Measurements from ENCODE around the gene NEUROG1. TPM values are rescaled to one million over a fixed set of nuclear protein-coding genes. Genes with fewer than 3 reads are reported as not detected.

Gene NEUROG1
- total and polyA plus RNA-seq, 10 of the 15 experiments (the other 5 are each of a cell fraction or from before 2014, with no cell fraction given) = not detected

GRCh38 chr5:135568923-135569360 is 33.2 kb upstream of the NEUROG1 start:
- ChIA-PET RAD21 (ENCODE audit: unreplicated experiment) (no interaction called here), CTCF (interaction anchor here (1.0 to 6.6 kb wide), 4 partner anchors 8 to 112 kb away, joined by 3 to 68 read pairs (median 12); no protein-coding TSS in a partner anchor), SMC1A (ENCODE audit: uncharacterized antibody, unreplicated experiment) (no interaction called here), POLR2A (no interaction called here)
- DNase-seq (ENCODE audit: low read depth, low spot score) = no peak
- Histone ChIP-seq H3K27me3 (replicated peaks in 1 of 2; ENCODE audit: control insufficient read depth in 2 of 2, insufficient read depth in 2 of 2, low read length in 1 of 2) (peaks cover 0 to 3% of the 10 kb centered on the region in 2 experiments; a peak in 2 of 4 replicates), H4K20me1 (ENCODE audit: control insufficient read depth, insufficient read depth) (no peaks in the 10 kb centered on the region), H3K4me1 (ENCODE audit: control insufficient read depth, insufficient read depth, low read length) (no peaks in the 10 kb centered on the region; the same call in 1 of the 2 replicates), H3K4me2 (ENCODE audit: control insufficient read depth, insufficient read depth) (no peak overlapping the region), H3K9ac (ENCODE audit: control insufficient read depth, insufficient read depth, low read length) (no peak overlapping the region), H3K27ac (ENCODE audit: control insufficient read depth, insufficient read depth) (no peak overlapping the region), H3K9me3 (replicated peaks; ENCODE audit: control insufficient read depth, insufficient read depth, low read length) (no peaks in the 10 kb centered on the region), H2AFZ (ENCODE audit: control insufficient read depth, low read depth, low read length) (no peak overlapping the region), H3K36me3 (ENCODE audit: control insufficient read depth in 2 of 2, insufficient read depth in 2 of 2, low read length in 1 of 2) (no peaks in the 10 kb centered on the region), H3K4me3 (no peak overlapping the region), H3K79me2 (ENCODE audit: control insufficient read depth, insufficient read depth, low read length) (no peaks in the 10 kb centered on the region)
- no peak for ATAC-seq
- intact Hi-C loops (cut with micrococcal nuclease; ENCODE audit: unreplicated experiment) = no loop called here
- WGBS (ENCODE audit: insufficient coverage, insufficient replicate concordance, low lambda C conversion rate, missing lambda C conversion rate) = 35% methylated on average over 5 of the region's 5 CpGs
- in situ Hi-C loops (cut with MboI) = no loop called here
- no peak for FAIRE-seq
- TF ChIP-seq SUPT20H (IDR thresholded peaks at IDR 0.05; ENCODE audit: borderline replicate concordance, control insufficient read depth, low read depth, low read length) = no peak
- TF ChIP-seq MLLT1 (IDR thresholded peaks at IDR 0.05) = no peak
- TF ChIP-seq ELK1 (IDR thresholded peaks at IDR 0.05; ENCODE audit: low read depth, low read length) = no peak
- no peak for TF ChIP-seq HCFC1 (IDR thresholded peaks at IDR 0.05; ENCODE audit: low read length)
- TF ChIP-seq TARDBP (IDR thresholded peaks at IDR 0.05; ENCODE audit: borderline replicate concordance) = no peak
- TF ChIP-seq POLR2AphosphoS2 (IDR thresholded peaks at IDR 0.05; ENCODE audit: low read depth, low read length) = no peak
- no peak for TF ChIP-seq JUND (IDR thresholded peaks at IDR 0.05; ENCODE audit: low read depth, low read length)
- no peak for TF ChIP-seq PML (IDR thresholded peaks at IDR 0.05; ENCODE audit: low read length)
- TF ChIP-seq BHLHE40 (IDR thresholded peaks at IDR 0.05; ENCODE audit: borderline replicate concordance in 1 of 2, low read depth in 2 of 2, low read length in 1 of 2) = no peak
- TF ChIP-seq SMC3 (IDR thresholded peaks at IDR 0.05; ENCODE audit: borderline replicate concordance, low read length) = no peak
- TF ChIP-seq TCF3 (IDR thresholded peaks at IDR 0.05; ENCODE audit: borderline replicate concordance, insufficient read depth, low read depth, low read length) = no peak
- no peak for TF ChIP-seq HDAC2 (IDR thresholded peaks at IDR 0.05)
- BruUV-seq (replicated peaks) = no TSS peak

All from GM12878 (cell line).